A673 (cell line): ENCODE measurements around the gene NCOA7. TPM values are rescaled to one million over a fixed set of nuclear protein-coding genes. Genes with fewer than 3 reads are reported as not detected.
"Not testable (repeated sequence)": the region's sequence is repeated elsewhere in the genome, so short reads cannot be mapped to it uniquely, and the experiment has no call there.

ENCODE experiments used
- BruUV-seq: library from RNA; stranded (reverse); fragments of 400-500 nt; replicated peaks from 2 replicates; lab custom pipeline; 2021; lab: Mats Ljungman, UMichigan
- CTCF ChIA-PET: fragments of 300-600 bp; sonication (Branson Sonifier 250); formaldehyde crosslinking; loops from one replicate; lab custom pipeline; 2022; ENCODE audit warnings: antibody characterized with exemption; lab: Charles Lee
- POLR2A ChIA-PET: fragments of 300-600 bp; sonication (Branson Sonifier 250); formaldehyde crosslinking; loops from one replicate; lab custom pipeline; 2022; ENCODE audit warnings: antibody characterized with exemption; ENCODE audit not compliant: low non-redundant PET; lab: Charles Lee
- DNase-seq: peaks from one replicate; pipeline ENCODE4 v3.0.0-alpha.2; 2015; ENCODE audit warnings: low spot score
- H3K27ac ChIP-seq: fragments of 200-600 bp; sonication (generic); 2 replicates; pipeline ENCODE4 v1.5.1; 2016; ENCODE audit warnings: mixed run types, low read depth, mild to moderate bottlenecking, mixed read lengths, antibody characterized with exemption, low read length; ENCODE audit not compliant: poor library complexity, severe bottlenecking
- H3K27me3 ChIP-seq: fragments of 200-600 bp; sonication (generic); replicated peaks from 2 replicates; pipeline ENCODE4 v1.6.1; 2017; ENCODE audit warnings: mixed run types, low read depth, mild to moderate bottlenecking, mixed read lengths, antibody characterized with exemption, low read length; ENCODE audit not compliant: insufficient read depth, poor library complexity
- H3K36me3 ChIP-seq: fragments of 200-600 bp; sonication (generic); 2 replicates; pipeline ENCODE4 v1.6.1; 2016; ENCODE audit warnings: mixed run types, mild to moderate bottlenecking, mixed read lengths, antibody characterized with exemption, low read length; ENCODE audit not compliant: insufficient read depth, poor library complexity, severe bottlenecking
- H3K4me1 ChIP-seq: fragments of 200-600 bp; sonication (generic); 2 replicates; pipeline ENCODE4 v1.6.1; 2017; ENCODE audit warnings: mixed run types, mild to moderate bottlenecking, mixed read lengths, antibody characterized with exemption, low read length; ENCODE audit not compliant: insufficient read depth, poor library complexity, severe bottlenecking
- H3K4me3 ChIP-seq: fragments of 200-600 bp; sonication (generic); 2 replicates; pipeline ENCODE4 v1.5.1; 2016; ENCODE audit warnings: low read depth, mixed run types, mild to moderate bottlenecking, mixed read lengths, low read length; ENCODE audit not compliant: poor library complexity, severe bottlenecking
- H3K9me3 ChIP-seq: fragments of 200-600 bp; sonication (generic); 2 replicates; pipeline ENCODE4 v1.6.1; 2016; ENCODE audit warnings: mixed run types, low read depth, mild to moderate bottlenecking, mixed read lengths, antibody characterized with exemption, low read length; ENCODE audit not compliant: poor library complexity, severe bottlenecking
- EZH2 ChIP-seq: fragments of 200-600 bp; sonication (generic); IDR thresholded peaks from 2 replicates; pipeline ENCODE4 v1.6.1; 2017; ENCODE audit warnings: borderline replicate concordance, low read depth, mild to moderate bottlenecking, mixed read lengths, antibody characterized with exemption, low read length; ENCODE audit not compliant: poor library complexity, severe bottlenecking
- intact Hi-C: fragments of 100-400 bp; cut with micrococcal nuclease; formaldehyde crosslinking; loops from one replicate; pipeline ENCODE4 v1.10.0; 2022; ENCODE audit not compliant: unreplicated experiment
- total RNA-seq: library from RNA; stranded (reverse); gene quantifications from 2 replicates; pipeline ENCODE4 v1.2.3, GENCODE V29; 2021
- TF ChIP-seq, protein P1 (sequence below): fragments of 300-800, 200-600 bp; sonication (generic); conservative IDR thresholded peaks from 2 replicates; pipeline ENCODE4 v1.5.1; 2017; ENCODE audit warnings: low read depth, mild to moderate bottlenecking, antibody characterized with exemption, low read length, moderate library complexity, mixed read lengths

The NCOA7 gene
- total RNA-seq, 1 experiment from 2014 or later, result 33.5 TPM

DNA sequence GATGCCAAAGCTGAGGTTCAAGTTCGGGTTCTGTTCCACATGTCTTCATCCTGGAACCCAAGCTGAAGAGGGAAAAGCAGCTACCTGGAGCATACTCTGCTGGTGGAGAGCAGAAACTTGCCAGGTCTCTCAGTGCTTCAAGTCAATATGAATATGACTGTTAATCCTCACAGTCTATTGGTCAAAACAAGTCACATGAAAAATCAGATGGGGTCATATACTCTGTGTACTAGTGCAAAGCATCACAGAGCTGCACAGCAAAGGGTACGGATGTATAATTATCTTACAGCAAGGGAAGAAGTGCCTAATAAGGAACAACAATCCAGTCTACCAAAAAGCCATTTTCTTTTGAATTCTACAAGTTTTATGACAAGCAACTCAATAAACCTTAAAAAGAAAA lies 11.6 kb downstream of the NCOA7 start:
- DNase-seq, result no peak
- no peaks in the 10 kb centered on the region for H3K36me3 ChIP-seq
- no TSS peak for BruUV-seq
- CTCF ChIA-PET, result no interaction called here
- H3K27ac ChIP-seq, result no peak overlapping the region
- POLR2A ChIA-PET, result no interaction called here
- H3K9me3 ChIP-seq, result no peaks in the 10 kb centered on the region
- intact Hi-C loops, result no loop called here
- no peak overlapping the region for H3K4me3 ChIP-seq
- H3K27me3 ChIP-seq, result no peaks in the 10 kb centered on the region
- H3K4me1 ChIP-seq, result peaks cover 28% of the 10 kb centered on the region
- TF ChIP-seq, protein P1, sequence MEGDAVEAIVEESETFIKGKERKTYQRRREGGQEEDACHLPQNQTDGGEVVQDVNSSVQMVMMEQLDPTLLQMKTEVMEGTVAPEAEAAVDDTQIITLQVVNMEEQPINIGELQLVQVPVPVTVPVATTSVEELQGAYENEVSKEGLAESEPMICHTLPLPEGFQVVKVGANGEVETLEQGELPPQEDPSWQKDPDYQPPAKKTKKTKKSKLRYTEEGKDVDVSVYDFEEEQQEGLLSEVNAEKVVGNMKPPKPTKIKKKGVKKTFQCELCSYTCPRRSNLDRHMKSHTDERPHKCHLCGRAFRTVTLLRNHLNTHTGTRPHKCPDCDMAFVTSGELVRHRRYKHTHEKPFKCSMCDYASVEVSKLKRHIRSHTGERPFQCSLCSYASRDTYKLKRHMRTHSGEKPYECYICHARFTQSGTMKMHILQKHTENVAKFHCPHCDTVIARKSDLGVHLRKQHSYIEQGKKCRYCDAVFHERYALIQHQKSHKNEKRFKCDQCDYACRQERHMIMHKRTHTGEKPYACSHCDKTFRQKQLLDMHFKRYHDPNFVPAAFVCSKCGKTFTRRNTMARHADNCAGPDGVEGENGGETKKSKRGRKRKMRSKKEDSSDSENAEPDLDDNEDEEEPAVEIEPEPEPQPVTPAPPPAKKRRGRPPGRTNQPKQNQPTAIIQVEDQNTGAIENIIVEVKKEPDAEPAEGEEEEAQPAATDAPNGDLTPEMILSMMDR, result no peak
- TF ChIP-seq EZH2, result no peak

GRCh38 chr6:125802943-125803377 lies 12.2 kb downstream of the NCOA7 start:
- H3K9me3 ChIP-seq, result no peaks in the 10 kb centered on the region
- POLR2A ChIA-PET, result no interaction called here
- no peaks in the 10 kb centered on the region for H3K36me3 ChIP-seq
- no TSS peak for BruUV-seq
- DNase-seq, result no peak
- H3K27ac ChIP-seq, result peak overlapping the region; percentile 25
- H3K4me3 ChIP-seq, result no peak overlapping the region
- H3K27me3 ChIP-seq, result no peaks in the 10 kb centered on the region
- CTCF ChIA-PET, result no interaction called here
- peaks cover 26% of the 10 kb centered on the region for H3K4me1 ChIP-seq
- TF ChIP-seq EZH2, result no peak
- TF ChIP-seq, protein P1, result no peak
- intact Hi-C loops, result no loop called here

GRCh38 chr6:125804264-125804663 lies 13.5 kb downstream of the NCOA7 start:
- intact Hi-C loops, result no loop called here
- no peak for TF ChIP-seq EZH2
- Histone ChIP-seq H3K4me1 (peaks cover 13% of the 10 kb centered on the region), H3K4me3 (no peak overlapping the region), H3K27ac (no peak overlapping the region), H3K27me3 (no peaks in the 10 kb centered on the region), H3K9me3 (no peaks in the 10 kb centered on the region), H3K36me3 (no peaks in the 10 kb centered on the region)
- BruUV-seq, result no TSS peak
- POLR2A ChIA-PET, result no interaction called here
- CTCF ChIA-PET, result interaction anchor here (0.6 kb wide), 1 partner anchor 957 kb away, joined by 7 read pairs; no protein-coding TSS in a partner anchor
- no peak for DNase-seq

GRCh38 chr6:125804866-125805425 lies 14.2 kb downstream of the NCOA7 start:
- peaks cover 16% of the 10 kb centered on the region for H3K4me1 ChIP-seq
- BruUV-seq, H3K4me3 ChIP-seq, H3K27me3 ChIP-seq, H3K36me3 ChIP-seq, H3K9me3 ChIP-seq, intact Hi-C loops, H3K27ac ChIP-seq, POLR2A ChIA-PET, DNase-seq: not testable (repeated sequence)
- CTCF ChIA-PET, result interaction anchor here (0.6 kb wide), 1 partner anchor 956 kb away, joined by 7 read pairs; no protein-coding TSS in a partner anchor
